Activated CD4-positive, CD25-positive, alpha-beta regulatory T cell treated with anti-CD3 and anti-CD28 coated beads, Interleukin-2, amount 50 U/mL, for 72 hours (primary cell): Measurements from ENCODE around the gene SQOR.

ENCODE experiments used
- DNase-seq: peaks from one replicate; pipeline ENCODE4 v3.0.0; 2021

The SQOR gene

GRCh38 chr15:45634432-45635190, at the start of gene SQOR:
Gene SQOR, plus strand, starts transcription at chr15:45635029. Its CDS starts 23,895 bp downstream, at chr15:45658924.
- DNase-seq, result peak; percentile 80

DNA sequence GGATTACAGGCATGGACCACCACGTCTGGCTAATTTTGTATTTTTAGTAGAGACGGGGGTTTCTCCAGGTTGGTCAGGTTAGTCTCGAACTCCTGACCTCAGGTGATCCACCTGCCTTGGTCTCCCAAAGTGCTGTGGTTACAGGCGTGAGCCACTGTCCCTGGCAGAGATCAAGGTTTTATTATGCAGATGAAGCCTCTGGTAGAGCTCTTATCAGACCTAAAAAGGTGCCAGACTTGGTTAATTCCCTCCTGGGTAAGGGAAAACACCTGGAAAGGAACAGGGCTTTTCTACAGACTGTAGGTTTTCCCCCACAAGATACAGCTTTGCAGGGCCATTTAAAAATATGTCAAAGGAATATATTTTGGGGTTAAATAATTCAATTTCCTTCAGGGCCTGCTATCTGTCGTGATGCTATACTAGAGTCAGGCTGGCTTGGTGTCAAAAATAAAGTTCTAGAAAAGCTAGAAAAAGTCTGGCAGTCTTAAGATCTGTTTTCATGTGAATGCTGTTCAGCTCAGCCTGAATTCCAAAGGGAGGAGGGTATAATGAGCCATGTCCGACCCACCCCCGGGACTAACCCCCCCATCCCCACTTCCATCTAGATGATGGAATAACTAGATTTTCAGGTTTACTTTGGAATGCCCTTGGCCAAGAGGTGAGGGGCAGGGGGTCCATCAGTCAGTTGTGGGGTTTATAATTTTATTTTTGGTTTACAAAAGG, 49.6 kb upstream of the SQOR start:
- no peak for DNase-seq

GRCh38 chr15:45586125-45586524, 48.7 kb upstream of the SQOR start:
- no peak for DNase-seq

DNA sequence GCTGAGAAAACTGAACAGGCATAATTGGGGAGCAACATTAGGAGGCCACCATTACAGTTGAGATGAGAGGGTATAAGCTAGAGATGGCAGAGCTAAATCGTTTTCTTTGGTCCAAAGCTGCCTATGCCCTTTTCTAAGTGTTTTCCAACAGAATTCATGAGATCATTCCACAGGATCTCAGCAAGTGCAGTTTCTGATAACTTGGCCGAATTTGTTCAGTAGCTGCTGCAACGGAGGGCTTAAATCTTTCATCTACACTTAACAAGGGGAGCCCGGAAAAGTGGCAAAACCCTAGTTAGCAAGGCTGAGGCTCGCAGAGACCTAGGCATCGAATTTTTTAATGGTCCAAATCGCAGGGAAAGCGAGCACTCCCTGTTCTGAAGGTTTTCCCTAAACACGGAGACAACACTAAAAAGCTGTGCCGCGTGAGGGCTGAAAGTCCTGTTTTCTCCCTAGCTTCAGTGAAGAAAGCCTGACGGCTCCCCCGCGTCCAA, 48.2 kb upstream of the SQOR start:
- DNase-seq, result no peak

DNA sequence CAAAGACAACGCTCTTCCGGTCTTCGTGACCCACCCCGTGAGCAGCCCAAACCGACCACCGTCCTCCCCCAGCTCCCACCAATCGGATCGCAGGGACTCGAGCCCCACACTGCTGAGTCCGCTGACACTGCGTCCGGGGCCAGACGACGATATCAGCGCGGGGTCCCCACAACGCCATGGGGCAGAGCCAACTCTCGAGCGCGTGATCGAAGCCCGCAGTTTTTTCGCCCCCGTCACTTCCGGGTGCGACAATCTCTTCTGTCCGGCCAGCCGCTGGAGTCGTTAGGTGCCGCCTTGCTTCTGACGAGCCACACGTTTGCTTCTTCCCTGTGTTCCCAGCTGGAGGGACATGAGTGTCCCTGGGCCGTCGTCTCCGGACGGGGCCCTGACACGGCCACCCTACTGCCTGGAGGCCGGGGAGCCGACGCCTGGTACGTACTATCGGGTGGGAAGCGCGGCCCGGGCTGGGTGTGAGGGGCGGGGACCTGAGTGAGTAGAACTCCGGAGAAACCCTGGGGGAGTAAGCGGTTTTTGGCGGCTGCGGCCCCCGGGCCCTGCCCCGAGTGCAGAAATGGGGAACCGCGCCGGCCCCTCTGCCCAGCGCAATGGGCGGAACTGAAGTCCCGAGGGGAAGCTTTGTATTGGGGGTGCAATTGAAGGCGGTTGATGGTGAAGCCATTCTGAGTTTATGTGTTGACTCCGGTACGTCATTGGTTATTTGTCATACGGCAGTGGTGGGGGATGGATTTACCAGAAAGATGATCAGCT, 47.5 kb upstream of the SQOR start, which contains the start of gene BLOC1S6:
BLOC1S6 (plus strand) TSS at position 285 of the 768 bp plus-strand sequence; CDS start at position 350, 65 bp downstream.
- peak; percentile 86 for DNase-seq

- no peak for DNase-seq
Observed at GRCh38 chr15:45587863-45588170, 47.0 kb upstream of the SQOR start.

- no peak for DNase-seq
Observed at GRCh38 chr15:45588219-45588875, 46.5 kb upstream of the SQOR start.

DNA sequence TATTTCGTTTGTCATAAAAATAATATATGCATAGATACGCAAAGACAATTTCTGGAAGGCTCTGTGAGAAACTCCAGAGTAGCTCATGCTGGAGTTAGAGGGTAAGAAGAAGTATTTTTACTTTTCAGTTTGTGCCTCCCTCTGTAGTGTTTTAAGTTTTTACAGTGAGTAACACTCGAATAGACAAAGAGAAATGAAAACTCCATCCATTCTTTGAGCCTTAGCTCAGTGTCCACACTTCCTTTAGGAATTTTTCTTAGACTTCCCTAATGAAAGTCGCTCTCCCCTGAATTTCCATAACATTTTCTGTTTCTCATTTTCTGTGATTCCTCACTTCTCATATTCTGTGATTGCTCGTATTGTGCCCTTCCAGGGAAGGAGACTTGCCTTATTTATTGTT, 45.6 kb upstream of the SQOR start:
- no peak for DNase-seq

- no peak for DNase-seq
Observed at GRCh38 chr15:45594319-45594718, 40.5 kb upstream of the SQOR start.

- DNase-seq, result no peak
Observed at GRCh38 chr15:45594835-45595530, 39.8 kb upstream of the SQOR start.

GRCh38 chr15:45603881-45604280, 30.9 kb upstream of the SQOR start:
- DNase-seq, result no peak

DNA sequence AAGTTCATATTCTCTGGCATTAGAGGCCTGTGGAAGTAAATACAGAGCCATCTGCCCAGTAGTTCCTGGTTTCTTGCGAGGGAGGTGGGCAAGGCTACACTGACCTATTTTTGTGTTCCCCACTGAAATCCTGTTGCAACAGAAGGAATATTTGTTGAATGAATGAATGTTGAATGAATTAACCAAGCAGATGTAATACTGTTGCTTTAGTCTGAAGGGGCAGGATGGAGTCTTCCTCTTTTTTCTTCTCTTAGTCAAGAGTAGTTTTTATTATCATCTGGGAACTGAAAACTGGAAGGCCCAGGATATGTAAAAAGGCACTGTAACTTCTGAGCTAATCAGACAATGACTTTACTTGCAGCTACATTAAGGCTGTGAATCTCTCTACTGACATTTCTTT, 30.5 kb upstream of the SQOR start:
- DNase-seq, result no peak

DNA sequence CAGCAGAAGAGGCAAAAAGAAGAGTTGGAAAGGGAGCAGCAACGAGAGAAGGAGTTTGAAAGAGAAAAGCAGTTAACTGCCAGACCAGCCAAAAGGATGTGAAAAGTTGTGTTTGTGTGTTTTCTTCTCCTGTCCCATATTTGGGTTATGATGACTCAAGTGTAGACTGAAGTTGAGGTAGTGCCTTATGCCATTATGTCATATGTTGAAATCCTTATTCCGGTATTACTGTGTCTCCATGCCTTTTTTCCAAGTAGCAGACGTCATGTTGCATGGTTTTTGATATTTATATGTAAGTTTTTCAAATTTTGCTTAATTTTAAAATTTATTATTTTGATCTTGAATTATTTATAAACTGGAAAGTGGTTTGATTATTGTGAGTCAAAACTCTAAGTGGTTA, 28.4 kb upstream of the SQOR start:
- DNase-seq, result no peak

- no peak for DNase-seq
Observed at GRCh38 chr15:45606841-45607240, 28.0 kb upstream of the SQOR start.

DNA sequence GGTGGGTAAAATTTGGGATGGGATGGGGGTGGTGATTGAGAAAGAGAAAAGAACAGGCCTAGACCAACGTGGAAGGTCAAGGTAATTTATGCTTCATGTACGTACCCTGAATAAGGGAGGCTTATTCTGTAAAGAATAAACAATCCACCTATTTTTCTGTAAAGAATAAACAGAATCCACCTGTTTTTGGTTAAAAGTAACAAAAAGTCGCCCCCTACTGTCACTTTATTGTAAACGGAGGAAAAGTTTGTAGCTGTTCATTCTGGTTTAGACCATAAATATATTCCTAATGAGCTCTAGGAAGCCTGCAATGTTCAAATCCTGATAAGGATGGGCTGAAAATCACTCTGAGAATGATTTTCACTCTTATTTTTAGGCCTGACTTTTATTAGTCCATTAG, 23.5 kb upstream of the SQOR start:
- no peak for DNase-seq

GRCh38 chr15:45612790-45613415, 21.9 kb upstream of the SQOR start:
- no peak for DNase-seq

DNA sequence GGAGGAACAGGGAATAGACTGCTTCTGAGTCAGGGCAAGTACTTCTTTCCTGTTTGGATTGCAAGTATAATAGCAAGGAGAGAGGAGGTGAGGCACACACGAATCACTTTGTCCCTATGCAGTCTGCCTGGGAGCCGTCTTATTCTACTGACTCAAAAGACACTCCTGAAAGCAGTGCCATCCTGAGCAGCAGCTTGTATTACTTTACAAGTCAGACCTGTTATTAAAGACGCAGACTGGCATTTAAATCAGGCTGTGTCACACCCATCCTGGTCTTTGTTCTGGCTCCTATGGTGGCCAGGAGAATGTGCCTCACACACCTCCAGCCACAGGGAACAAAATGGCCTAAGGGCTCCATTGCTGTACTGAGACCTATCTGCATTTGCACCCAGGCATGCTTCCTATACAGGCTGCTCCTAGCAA, 17.9 kb upstream of the SQOR start:
- no peak for DNase-seq

DNA sequence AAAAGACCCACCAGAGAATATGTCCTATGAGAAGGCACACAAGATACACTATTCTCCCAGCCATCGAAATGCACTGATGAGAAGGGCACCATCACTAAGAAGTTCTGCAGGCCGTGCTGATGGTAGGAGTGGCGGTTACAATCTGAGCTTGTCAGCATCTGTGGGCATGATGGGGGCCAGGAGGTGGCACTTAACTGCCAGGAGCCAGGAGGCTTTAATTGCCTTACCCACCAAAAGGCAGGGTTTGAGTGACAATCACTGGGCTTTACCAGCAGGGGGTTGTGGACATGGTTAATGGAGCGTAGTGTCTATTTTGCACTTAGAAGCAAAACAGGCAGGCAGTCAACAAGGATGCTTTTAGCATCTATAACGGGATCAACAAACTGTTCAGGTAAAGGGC, 16.0 kb upstream of the SQOR start:
- DNase-seq, result no peak

DNA sequence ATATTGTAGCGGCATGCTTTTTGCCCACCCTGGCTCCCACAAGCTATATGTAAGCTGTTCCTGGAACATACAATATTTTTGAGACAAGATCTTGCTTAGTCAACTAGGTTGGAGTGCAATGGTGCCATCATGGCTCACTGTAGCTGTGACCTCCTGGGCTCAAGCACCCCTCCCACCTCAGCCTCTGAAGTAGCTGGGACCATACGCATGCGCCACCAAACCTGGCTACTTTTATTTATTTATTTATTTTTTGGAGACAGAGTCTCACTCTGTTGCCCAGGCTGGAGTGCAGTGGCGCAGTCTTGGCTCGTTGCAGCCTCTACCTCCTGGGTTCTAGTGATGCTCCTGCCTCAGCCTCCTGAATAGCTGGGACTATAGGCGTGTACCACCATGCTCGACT, 6.7 kb upstream of the SQOR start:
- DNase-seq, result no peak

DNA sequence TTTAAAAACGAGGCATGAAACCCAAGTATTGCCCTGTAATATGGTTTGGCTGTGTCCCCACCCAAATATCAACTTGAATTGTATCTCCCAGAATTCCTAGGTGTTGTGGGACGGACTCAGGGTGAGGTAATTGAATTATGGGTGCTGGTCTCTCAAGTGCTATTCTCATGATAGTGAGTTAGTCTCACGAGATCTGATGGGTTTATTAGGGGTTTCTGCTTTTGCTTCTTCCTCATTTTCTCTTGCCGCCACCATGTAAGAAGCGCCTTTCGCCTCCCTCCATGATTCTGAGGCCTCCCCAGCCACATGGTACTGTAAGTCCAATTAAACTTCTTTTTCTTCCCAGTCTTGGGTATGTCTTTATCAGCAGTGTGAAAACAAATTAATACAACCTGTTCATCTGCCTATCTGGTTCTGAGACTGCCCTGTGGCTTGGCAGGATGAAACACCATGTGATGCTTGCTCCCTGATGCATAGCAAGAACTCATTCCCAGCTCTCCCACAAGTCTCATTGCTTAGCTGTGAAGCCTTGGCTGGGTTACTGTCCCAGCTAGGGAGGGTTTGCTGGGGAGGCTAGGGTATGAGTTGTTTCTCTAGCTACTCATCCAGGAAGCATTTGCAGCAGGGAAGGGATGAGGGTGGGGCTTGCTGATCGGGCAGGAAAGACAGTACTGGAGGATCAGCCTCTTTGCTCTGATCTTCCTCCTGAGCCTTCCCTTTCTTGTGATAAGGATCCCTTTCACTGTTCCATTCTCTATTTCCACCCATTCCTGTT, 3.7 kb upstream of the SQOR start:
- no peak for DNase-seq

DNA sequence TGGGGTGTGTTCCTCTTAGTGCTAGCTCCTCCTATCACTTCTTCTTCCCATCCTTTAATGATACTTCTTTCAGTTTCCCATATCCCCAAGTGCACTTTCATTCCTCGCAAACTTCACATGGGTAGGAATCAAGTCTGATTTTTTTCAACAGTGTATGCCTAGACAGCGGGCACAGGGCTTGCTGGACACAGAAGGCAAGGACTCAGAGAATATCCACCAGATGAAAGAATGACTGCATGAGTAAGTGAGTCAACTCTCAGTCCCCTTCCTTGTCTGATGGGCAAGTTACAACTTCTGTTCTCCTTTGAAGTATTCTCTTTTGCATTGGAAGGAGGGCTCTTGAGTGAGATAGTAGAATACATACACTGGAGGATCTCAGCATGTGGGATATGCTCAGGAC, 3.1 kb upstream of the SQOR start:
- DNase-seq, result no peak
